Renal pelvis (tissue), 4 donors: ENCODE measurements around the gene ILF2. TPM values are rescaled to one million over a fixed set of nuclear protein-coding genes. Genes with fewer than 3 reads are reported as not detected.
A peak's percentile ranks its signal among the peaks of the same experiment; 100 is the strongest.
"Not testable (repeated sequence)": the region's sequence is repeated elsewhere in the genome, so short reads cannot be mapped to it uniquely, and the experiment has no call there.

Source experiments
- DNase-seq: peaks from one replicate; pipeline ENCODE4 v3.0.0-alpha.2; 2013
- polyA plus RNA-seq, 3 donors: library from polyadenylated mRNA; unstranded; fragments of 120-200 nt; gene quantifications; one replicate each; pipeline ENCODE4 v1.2.1, GENCODE V29; 2013; ENCODE audit not compliant: insufficient read length in 3 of 3

The ILF2 gene
- polyA plus RNA-seq, 3 donors, result 263 to 318 (median 292) TPM

DNA sequence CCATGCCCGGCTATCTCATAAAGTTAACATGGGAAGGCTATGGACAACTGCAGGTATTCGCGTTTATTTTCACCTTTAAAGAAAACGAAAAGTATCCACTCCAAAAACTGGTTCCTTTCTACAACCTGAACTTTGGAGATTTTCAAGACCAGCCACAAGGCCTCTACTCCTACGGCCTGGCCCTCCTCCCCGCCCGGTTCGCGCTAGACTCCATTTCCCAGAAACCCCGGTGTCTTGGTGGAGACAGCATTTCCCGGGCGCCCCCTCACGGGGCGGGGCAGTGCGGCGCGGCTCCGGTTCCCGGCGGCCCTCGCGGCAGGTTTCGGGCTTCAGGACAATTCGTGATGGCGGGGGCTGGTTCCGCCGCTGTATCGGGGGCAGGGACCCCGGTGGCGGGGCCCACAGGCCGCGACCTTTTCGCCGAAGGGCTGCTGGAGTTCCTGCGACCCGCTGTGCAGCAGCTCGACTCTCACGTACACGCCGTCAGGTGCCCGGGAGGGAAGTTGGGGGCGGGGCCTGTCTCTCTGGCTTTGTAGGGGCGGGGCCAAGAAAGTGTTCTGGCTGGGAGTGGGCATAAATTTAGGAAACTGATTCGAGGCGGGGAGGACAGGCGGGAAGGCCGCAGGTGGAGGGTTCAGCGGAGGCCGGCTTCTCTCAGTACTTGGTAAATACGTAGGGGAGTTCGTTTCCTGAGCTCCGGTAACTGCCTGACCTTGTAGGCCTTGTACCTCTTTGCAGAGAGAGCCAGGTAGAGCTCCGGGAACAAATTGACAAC is 12.2 kb downstream of the ILF2 start, which contains the start of gene SNAPIN:
SNAPIN (plus strand) TSS at position 304 of the 775 bp plus-strand sequence; CDS start at position 345, 41 bp downstream.
- peak; percentile 92 for DNase-seq

DNA sequence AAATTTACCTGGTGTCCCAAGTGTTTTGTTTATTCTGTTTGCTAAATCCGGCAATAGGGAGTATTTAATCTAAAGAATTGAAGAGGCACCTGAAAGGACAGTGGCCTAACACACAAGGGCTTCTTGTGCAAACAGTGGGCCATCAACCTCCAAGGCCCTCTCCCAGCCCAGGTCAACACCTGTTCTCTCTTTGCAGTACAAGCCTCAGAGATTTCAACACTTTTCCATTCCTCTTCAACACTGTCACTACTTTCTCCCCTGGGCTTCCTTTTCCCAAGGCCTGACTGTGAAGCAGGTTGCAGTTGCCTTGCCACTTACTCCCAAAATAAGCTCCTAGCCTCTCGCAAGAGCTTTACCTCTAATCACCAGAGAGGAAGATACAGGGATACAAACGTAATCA is 15.5 kb downstream of the ILF2 start:
- DNase-seq, result no peak

DNA sequence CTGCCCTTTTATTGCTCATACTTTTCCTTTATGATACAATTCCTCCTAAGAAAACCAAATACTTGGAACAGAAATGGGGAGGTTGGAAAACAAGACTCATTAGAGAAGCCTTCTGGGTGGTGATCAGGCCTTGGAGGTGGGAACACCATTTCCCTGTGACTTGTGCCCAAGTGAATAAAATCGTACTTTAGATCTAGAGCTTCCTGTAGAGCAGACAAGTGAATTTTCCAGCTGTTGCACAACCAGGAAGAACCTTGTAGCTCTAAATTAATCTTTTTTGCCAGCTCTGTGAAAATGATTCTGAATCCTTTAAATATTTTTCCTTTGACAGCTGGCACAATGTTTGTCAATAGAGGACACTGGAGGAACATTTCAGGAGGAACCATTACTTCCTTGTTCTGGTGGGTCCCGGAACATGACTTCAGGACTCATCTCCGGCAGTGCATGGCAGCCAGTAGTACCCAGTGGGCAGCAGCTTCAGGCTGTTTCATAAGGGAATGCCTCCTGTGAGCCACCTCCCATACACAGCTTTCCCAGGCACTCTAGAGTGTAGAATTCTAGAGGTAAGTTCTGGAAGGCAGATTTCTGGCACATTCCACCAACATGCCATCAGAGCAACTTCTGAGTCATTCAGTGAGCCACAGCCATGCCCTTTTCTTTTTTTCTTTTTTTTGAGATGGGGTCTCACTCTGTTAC is 17.8 kb downstream of the ILF2 start:
- no peak for DNase-seq

DNA sequence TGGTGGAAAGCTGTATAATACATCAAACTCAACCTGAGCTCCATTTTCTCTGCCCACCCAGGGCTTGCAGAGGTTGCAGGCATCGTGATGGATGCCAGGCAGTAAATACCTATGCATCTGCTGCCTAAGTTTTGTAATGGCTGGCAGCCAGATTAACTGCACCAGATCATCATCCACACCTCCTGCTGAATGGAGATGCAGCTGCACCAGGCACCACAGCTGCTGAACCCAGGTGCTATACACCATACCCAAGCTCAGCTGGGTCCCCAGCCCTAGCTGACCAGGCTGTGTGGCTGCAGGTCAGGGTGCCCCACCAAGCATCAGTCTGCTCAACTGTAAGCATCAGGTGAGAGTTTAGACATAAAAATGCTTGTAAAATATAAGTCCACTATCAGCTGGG is 19.0 kb downstream of the ILF2 start:
- DNase-seq, result no peak

DNA sequence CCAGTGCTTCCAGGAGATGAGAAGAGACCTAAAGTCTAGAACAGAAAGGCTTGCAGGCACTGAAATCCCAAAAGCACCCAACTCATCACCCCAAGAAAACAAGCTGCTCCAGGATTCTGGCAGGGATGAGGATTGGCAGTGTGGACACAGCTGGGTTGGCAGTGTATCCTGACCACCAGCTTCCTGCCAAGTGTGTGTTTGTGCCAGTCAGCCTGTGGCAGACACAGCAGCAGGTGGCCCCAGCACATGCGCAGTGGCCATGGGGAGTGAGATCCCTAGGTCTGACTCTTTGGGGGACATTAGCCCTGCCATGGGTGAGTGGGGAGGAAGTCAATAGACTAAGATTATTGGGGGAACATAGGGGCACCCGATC is 20.9 kb downstream of the ILF2 start:
- DNase-seq, result no peak

DNA sequence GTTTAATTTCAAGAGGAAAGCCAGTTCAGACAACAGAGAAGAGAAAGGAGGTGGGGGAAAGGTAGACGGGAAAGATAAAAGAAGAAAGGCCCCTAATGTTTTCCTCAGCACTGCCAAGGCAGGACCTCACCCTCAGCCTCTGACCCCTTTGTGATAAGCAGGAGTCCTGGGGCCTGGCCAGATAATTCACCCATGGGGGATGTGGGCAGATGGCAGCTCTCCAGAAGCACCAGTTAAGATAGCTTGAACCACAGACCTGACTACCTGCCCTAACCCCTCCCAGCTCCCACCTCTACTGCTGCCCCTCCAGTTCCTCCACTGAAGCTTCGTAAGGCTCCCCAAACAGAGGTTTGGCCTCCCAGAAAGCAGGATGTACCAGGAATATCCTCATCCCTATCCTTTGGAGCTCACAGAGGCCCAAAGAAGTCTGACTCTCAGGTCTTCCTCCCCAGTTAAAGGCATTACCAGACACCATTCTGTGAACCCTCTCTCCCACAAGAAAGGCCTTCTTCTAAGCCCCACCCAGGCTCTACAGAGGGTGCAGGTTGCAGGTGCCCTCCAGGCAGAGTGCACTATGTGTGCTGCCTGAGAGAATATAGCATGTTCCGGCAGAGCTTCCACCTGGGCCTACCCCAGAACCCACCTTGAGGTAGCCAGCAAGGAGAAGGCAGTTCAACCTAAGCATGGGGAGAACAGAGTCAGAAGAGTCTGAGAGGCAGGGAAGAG is 21.5 kb downstream of the ILF2 start:
- no peak for DNase-seq

DNA sequence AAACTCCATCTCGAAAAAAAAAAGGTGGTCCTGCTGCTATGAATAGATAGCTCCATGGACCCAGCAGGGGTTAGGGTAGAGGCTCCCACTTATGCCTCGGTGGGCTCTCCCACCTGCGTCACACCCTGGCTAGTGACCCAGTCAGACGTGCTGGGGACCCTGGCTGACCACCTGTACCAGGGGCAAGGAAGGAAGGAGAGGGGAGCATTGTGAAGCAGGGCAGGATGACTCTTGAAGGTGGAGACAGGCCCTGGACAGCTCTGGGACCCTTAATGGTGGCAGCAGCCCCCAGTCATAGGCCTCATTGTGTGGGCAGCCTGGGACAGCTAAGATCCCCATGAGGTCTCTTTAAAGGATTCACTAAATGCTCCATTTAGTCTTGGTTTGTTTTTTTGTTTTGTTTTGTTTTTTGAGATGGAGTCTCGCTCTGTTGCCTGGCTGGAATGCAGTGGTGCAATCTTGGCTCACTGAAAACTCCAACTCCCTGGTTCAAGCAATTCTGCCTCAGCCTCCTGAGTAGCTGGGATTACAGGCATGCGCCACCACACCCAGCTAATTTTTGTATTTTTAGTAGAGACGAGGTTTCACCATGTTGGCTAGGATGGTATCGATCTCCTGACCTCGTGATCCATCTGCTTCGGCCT is 22.7 kb downstream of the ILF2 start:
- DNase-seq, result no peak

DNA sequence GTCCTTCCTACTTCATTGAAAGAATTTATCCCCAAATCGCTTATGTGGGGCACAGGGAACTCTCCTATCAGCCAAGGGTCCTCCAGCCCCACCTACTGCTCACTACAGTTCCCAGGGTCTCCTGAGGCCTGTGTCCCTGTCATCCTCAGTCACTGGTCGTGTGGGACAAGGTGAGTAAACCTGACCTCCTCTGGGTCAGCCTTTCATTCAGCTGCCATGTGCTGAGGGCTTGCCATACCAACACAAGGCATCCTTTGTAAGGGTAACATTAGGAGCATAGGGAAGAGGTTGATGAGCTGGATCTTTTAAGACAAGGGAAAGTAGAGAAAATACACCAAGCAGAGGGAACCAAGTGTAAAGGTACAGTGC is 23.5 kb downstream of the ILF2 start:
- DNase-seq, result no peak

DNA sequence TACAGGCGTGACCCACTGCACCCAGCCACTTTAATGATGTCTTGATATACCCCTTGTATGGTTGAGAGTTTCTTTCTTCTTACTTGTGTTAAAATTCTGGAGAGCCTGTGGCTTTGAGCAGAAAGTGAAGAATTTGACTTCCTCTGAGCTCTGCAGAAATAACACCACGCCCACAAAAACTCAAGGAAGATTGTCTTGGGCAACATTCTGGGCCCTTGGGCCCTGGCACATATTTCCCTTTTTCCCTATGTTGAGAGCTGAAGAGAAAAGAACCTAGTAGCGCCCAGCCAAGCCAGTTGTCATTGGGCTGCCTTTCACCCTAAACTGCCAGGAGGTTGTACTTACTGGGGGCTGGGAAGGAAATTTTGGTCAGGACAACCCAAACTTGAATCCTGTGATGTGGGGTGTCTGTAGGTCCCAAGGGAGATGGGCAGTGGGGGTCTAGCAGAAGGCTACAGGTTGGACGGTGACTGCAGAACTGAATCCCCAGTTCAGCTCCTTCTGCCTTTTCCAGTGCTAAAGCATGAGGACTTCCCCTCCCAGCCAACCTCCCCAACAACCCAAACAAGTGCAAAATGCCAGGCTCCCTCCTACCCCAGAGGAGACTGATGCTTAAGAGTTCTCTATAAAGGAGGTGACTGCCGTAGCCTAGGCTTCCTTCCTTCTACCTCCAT is 24.0 kb downstream of the ILF2 start:
- DNase-seq, result no peak

DNA sequence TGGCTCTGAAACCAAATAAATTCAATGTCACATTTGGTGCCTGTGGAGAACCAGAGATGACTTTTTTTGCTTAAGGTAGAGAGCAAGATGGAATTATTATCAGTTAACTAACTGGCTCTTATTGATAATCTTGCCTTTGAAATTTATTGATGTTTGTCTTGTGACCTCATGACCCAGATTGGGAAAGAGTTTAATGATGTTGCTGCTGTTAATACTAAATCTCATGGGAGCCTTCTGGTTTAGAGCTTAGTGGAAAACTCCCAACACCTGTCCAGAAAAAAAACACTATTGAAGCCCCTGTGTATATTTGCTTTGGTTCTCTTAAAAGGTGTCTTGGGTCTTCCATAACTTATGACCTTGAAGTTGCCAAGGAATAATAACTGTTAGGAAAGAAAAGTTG is 27.0 kb downstream of the ILF2 start:
- no peak for DNase-seq

DNA sequence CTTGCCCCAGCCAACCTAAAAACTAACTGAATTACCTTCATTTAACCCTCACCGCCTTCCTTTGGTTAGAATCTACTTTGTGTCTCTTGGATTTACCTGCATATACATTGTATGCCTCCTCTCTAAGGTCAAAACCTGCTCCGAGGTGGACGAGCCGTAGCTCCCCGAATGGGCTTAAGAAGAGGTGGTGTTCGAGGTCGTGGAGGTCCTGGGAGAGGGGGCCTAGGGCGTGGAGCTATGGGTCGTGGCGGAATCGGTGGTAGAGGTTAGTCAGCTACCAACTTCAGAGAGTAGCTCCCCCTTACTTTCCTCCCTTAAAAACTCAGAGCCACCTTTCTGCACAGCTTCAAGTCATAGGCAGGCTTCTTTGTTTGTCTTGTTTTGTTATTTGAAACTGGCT is 27.7 kb downstream of the ILF2 start:
- no peak for DNase-seq

DNA sequence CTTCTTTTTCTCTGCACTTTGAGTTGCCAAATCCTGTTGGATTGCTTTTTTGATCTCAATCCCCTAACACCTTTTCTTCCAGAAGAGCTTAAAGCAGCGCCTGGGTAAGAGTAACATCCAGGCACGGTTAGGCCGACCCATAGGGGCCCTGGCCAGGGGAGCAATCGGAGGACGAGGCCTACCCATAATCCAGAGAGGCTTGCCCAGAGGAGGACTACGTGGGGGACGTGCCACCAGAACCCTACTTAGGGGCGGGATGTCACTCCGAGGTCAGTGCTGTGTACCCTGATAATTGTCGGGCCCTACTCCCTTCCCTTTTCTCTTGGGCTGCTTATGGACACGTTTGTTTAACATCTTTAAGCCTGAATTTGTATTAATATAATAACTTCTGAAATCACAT is 28.6 kb downstream of the ILF2 start:
- DNase-seq, result no peak

DNA sequence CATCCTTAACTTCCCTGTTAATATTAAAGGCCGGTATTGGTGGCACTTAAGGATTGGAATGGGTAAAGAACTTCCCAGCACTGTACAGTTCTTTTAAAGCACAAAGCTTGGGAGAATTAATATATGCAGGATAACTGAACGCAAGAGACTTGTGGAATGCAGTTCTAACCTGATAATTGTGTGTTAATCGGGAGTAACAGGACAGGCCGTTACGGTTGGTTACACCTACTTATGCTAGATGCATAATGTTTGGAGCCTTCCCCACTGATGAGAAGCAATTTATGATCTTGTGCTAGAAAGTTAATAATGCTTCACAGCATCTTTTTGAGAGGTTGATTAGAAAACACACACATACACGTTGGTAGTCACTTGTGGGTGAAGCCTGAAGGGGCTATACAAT is 29.9 kb downstream of the ILF2 start:
- DNase-seq, result no peak

DNA sequence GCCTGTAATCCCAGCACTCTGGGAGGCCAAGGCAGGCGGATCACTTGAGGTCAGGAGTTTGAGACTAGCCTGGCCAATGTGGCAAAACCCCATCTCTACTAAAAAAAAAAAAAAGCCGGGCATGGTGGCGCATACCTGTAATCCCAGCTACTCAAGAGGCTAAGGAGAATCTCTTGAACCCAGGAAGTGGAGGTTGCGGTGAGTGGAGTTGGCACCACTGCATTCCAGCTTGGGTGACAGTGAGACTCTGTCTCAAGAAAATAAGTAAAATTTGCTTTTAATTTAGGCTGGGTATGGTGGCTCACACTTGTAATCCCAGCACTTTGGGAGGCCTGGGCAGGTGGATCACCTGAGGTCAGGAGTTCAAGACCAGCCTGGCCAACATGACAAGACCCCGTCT is 30.6 kb downstream of the ILF2 start:
- not testable (repeated sequence) for DNase-seq

DNA sequence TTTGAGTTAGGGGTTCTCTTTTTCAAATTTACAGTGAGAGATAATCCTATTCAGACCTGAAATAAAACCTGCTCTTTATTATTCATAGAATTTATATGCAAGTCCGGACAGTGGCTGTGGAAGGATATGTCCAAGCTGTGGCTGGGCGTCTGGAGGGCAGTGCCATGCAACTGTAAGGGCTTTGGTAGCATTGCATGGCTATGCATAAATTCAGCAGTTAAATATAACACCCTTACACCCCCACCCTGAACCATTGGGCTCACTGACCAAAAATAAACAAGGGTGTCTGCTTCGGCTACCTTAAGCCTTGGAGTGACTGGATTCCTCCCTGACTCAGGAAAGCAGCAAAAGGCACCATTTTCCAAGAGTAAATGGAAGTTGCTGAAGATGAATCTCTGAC is 31.5 kb downstream of the ILF2 start:
- DNase-seq, result no peak

DNA sequence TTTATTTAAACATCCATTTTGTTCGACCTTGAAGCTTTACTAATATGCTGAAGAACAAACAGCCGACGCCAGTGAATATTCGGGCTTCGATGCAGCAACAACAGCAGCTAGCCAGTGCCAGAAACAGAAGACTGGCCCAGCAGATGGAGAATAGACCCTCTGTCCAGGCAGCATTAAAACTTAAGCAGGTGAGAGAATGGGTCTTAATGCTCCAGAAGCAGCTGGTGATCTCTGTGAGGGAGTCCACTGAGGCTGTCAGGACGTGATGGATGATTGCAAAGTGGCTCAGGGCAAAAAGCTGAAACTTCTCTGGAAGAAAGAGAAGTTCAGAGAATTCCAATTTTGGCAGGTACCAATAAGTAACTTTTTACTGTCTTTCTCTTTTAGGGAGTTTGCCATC is 32.5 kb downstream of the ILF2 start:
- DNase-seq, result no peak

DNA sequence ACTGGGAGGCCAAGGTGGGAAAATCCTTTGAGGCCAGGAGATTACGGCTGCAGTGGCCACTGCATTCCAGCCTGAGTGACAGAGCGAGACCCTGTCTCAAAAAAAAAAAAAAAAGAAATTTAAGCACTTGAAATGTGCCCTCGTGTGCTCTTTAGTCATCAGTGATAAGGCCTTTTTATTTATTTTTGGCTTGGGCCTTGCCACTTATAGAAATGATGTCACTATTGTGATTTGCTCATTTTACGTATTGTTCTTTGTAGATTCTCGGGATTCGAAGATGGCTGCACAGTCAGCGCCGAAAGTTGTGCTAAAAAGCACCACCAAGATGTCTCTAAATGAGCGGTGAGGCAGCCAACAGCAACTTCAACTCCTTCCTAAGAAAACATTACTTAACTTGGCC is 34.5 kb downstream of the ILF2 start:
- DNase-seq, result no peak

DNA sequence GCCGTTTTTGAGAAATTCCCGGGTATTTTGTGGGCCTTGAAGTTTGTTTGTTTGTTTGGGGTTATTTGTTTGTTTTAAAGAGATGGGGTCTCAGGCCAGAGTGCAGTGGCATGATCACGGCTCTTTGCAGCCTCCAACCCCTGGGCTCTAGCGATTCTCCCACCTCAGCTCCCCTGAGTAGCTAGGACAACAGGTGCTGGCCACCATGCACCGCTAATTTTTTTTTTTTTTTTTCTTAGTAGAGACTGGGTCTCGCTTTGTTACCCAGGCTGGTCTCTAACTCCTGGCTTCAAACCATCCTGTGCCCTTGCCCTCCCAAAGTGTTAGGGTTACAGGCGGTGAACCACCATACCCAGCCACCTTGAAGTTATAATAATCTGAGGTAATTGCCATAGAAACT is 34.9 kb downstream of the ILF2 start:
- no peak for DNase-seq

DNA sequence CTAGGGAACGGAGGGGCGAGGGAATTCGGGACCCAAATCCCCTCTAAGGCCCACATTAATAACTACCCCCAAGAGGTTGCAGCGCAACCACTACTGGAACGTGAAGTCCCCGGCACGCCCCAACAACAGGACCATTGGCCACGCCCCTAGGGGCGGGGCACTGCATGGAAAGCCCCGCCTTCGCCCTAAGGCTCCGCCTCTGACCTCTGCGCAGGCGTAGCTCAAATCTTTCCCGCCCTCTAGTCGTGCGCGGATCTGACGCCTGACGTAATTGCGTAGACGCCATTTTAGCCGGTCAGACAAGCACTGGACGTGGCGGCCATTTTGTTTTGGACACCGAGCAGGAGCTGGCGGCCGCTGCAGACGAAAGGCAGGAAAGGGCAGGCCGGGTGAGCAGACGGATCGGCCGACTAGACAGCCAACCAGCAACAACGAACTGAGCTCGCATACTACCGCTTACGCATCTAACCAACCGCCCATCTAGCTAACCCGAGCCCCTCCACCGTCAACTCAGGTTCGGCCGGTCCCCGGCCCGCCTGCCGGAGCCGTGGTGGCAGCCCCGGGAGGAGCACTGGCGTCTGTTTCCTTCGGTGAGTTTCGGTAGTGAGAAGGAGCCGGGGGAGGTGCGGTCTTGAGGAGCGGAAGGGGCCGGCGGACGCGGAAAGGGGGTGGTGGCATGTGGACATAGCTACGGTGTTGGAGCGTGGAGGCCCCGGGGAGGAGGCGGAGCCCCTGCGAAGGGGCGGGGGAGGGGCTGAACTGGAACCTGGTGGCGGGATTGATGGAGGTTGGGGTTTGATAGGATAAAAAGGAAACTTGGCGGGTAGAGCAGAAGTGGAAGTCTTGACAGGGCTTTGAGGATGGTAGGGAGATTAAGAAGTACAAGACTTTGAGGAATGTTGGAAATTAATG is 36.8 kb downstream of the ILF2 start, which contains the start of gene CHTOP:
CHTOP (plus strand) TSS at position 313 of the 912 bp plus-strand sequence. CDS start 2,523 bp downstream, outside the sequence.
- peak; percentile 98 for DNase-seq

DNA sequence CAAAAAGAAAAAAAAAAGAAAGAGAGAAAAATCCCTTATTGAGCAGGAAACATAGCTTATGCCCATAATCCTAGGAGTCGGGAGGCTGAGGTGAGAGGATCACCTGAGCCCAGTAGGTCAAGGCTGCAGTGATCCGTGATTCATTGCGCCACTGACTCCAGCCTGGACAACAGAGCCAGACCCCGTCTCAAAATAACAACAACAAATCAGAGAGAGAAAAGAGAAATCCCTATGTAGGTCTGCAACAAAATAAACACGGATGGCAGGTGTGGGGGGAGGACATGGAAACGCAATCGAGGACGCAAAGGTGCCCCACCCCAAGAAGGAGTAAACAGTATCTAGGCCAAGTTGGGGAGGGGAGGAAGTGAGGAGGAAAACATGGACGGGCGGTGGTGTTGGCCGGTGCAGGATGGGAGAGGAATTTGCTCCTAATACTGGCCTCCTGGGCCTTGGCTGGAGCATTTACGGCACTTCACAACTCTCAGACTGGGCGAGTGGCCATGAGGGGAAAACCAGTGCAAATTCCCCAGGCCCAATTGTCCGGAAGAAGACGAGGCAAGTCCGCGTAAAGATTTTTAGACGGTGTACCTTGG is 37.5 kb downstream of the ILF2 start:
- no peak for DNase-seq
